Fibroblast of upper back skin (primary cell): Measurements from ENCODE around the gene ZNF48.

ENCODE experiments used
- DNase-seq: peaks from one replicate; pipeline ENCODE4 v3.0.0-alpha.2; 2013

ZNF48 gene

DNA sequence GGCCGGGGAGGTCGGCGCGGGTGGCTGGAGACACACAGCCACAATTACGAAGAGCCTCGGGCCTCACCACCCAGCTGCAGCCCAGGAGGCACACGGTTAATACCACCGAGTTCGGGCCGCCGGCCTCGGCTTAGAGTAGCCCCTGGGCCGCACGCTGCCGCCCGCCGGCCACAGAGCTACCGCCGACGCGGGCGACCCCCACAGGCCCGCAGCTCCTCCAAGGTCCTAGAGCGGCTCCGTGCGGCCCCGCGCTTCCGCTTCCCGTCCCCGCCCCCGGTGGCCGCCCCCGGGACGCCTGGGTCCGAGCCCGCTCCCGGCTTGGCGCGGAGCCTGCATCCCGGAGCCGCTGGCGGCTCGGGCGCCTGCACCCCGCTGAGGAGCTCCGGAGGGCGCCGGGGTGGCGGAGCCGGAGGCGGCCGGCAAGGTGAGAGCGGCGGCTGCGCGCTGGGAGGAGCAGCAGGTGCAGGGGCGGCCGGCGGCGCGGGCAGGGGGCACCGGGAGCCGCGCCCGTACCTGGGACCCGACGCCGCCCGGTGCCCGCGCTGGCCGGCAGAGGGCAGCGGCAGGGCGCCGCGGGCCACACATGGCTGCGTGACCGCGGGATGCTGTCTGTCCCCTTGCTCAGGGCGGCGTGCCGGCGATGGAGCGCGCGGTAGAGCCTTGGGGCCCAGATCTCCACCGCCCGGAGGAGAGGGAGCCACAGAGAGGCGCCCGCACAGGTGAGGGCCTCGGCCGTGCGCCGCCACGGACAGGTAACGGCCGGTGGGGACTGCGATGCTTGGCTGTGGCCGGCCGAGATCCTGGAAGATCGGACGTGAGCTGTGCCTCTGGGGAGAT is at the start of gene ZNF48:
Gene ZNF48, plus strand, starts transcription at position 266 of the 837 bp plus-strand sequence. Its CDS starts 375 bp downstream, at position 641.
- peak; percentile 83 for DNase-seq

GRCh38 chr16:30346286-30346685 is 48.9 kb upstream of the ZNF48 start:
- DNase-seq, result no peak

DNA sequence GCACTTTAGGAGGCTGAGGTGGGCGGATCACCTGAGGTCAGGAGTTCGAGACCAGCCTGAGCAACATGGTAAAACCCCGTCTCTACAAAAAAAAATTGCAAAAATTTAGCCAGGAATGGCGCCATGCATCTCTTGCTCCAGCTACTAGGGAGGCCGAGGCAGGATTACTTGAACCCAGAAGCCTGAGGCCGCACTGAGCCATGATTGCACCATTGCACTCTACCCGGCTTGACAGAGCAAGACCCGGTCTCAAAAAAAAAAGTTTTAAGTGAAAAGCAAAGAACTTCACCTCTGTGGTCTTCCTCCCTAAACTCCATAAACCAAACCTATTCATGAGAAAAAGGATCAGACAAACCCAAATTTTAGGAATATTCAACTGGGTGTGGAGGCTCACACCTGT is 47.1 kb upstream of the ZNF48 start:
- DNase-seq, result no peak

DNA sequence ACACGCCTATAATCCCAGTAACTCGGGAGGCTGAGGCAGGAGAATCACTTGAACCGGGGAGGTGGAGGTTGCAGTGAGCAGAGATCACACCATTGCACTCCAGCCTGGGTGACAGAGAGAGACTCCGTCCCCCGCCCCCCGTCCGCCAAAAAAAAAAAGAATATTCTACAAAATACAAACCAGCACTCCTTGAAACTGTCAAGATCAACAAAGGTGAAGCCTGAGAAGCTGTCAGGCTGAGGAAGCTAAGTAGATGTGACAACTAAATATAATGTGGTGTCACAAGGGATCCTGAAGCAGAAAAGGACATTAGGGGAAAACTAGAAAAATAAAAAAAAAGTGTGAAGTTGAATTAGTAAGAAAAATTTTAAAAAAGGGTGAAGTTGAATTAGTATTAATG is 46.3 kb upstream of the ZNF48 start:
- DNase-seq, result no peak

DNA sequence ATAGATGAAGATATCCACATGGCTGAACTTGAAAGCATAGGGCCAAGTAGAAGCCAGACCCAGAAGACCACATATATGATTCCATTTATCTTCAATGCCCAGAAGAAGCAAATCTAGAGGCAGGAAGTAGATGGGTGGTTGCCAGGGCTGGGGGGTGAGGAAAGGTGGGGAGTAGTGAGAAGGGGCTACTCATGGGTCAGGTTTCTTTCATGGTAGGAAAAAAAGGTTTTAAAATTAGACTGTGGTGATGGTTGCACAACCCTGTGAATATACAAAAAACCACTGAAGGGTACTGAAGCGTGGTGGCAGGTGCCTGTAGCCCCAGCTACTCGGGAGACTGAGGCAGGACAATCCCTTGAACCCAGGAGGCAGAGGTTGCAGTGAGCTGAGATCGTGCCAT is 45.5 kb upstream of the ZNF48 start:
- DNase-seq, result no peak

- DNase-seq, result no peak
Observed at GRCh38 chr16:30350134-30350871, 44.9 kb upstream of the ZNF48 start.

GRCh38 chr16:30351001-30351441 is 44.2 kb upstream of the ZNF48 start:
- DNase-seq, result no peak

- peak; percentile 72 for DNase-seq
Observed at GRCh38 chr16:30351586-30352419, 43.4 kb upstream of the ZNF48 start.

DNA sequence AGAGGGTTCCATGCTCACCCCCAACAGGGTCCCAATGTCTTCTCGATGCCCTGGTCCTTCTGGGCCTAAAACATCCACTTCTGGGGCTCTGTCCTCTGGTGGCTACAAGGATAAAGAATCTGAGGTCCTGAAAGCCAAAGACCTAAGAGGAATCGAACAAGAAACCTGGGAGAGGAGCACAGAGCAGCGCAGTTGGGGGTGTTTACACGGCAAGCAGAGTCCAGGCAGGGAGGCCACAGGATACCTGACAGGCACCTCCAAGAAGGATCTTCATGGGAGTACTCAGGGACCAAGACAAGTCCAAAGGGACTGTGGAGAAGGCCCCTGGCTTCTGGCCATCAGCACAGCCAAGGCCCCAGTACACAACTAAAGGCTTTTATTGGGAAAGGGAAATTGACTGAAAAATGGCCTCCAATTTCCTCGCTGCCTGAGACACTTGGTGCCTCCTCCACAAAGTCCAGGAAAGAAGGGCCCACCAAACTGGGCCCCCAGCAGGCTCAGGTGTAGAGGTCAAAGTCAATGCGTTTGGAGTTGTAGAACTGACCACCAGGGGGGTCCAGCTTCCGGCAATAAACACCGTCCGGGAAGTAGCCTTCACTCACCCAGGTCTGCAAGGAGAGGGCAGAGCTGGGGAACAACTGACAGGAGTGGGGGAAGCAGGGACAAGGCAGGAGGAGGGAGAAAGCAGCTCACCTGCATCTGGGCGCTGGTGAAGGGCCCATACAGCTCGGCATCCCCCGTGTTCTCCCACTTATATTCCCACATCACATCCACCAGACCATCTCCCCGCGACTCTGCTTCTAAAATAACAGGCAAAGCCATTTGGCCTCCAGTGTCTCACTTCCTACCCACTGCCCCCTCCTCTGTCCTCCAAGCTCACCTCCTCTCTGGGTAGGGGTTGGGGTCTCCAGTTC is 42.5 kb upstream of the ZNF48 start:
- no peak for DNase-seq

GRCh38 chr16:30353438-30354129 is 41.6 kb upstream of the ZNF48 start:
- no peak for DNase-seq

DNA sequence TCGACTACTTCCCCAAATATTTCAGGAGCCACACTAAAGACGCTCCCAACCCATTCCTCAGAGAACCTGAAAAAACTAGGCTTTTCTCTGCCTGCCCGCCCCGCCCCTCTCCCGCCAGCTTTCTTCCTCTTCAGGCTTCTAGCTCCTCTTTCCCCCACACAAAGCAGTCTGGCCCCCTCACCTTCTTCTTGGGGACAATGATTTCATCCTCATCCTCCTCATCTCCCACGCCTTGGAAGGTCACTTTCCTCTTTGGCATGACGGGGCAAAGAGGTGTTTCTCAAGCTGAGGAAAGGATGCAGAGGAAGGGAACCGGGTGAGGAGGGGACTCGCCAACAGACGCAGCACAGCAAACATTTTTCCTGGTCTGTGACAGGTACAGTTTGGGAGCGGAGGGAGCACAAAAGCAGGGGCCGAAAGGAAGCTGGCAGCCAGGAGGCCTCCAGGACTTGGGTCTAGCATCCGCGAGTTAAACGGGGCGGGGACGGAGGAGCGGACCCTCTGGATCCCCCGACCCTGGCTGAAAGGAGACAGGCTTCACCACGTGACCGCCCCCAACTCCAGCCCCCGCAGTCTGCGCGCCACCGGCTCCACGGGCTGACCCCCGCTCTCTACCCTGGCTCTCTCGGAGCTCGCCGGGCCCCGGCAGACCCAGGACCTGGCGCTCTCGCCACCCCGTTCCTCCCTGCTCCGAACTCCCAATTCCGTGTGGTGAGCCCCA is 40.6 kb upstream of the ZNF48 start:
- DNase-seq, result no peak

- peak; percentile 100 for DNase-seq
Observed at GRCh38 chr16:30355144-30355953, 39.9 kb upstream of the ZNF48 start, which contains the start of gene CD2BP2. TSS of gene CD2BP2 (minus strand) at chr16:30355308. CDS start at chr16:30354681, 627 bp downstream.

DNA sequence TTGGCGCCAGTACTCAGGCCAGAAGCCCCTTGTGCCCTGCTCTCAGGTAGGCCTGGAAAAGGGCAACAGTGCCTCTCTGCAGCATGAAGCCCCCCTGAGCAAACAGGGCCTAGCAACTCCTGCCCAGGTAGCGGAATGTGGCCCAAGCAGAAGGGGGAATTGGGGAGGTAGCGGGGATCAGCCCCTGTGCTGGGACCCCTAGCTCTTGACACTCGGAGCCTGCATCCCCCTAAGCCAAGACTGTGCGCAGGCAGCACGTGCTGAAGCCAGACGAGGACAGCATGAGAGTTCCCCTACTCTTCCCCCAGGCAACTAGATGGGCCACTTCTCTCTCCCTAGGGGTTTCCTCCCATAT is 39.3 kb upstream of the ZNF48 start:
- no peak for DNase-seq

GRCh38 chr16:30356401-30357084 is 38.7 kb upstream of the ZNF48 start:
- DNase-seq, result no peak

GRCh38 chr16:30357085-30357714 is 38.0 kb upstream of the ZNF48 start:
- DNase-seq, result no peak

DNA sequence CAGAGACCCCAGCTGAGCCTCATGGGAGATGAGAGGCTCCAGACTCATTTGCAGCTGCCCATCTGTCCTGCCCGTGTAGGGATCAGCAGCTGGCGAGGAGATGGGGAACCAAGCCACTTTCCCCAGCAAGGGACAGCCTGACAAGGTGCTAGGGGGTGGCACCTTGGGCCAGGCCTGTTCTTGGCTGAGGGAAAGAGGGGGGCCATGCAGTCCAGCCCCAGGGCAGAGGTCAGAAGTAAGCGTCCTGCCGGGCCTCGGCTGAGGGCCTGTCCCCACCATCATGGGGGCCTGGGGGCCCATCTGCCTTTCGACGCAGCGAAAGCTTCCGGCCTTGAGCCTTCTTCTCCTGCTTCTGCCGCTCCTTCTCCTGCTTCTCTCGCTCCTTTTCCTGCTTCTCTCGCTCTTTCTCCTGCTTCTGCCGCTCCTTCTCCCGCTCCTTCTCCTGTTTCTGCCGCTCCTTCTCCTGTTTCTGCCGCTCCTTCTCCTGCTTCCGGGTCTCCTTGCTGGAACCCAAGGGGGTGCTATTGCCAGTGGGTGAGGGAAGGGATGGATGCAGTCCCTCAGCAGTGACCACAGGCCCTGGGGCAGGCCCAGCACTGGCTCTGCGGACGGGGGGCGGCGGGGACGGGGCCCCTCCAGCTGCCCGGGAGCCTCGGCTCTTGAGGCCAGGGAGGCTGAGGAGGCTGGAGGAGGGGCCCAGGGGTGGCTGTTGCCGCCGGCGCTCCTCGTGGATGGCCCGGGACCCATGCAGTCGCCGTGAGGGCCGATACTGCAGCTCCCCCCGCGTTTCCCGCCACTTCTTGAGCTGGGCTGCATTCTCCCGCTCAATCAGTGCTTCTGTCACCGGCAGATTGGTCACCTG is 37.3 kb upstream of the ZNF48 start:
- no peak for DNase-seq

GRCh38 chr16:30358577-30358936 is 36.7 kb upstream of the ZNF48 start:
- DNase-seq, result no peak
